HG02981 (cell line): ENCODE results near the gene KCNK4.

ENCODE experiments used
- ATAC-seq: cut with Tn5 transposase; IDR thresholded peaks from one replicate; pipeline ENCODE4 v1.9.1; 2021; ENCODE audit warnings: mild to moderate bottlenecking, moderate library complexity; ENCODE audit not compliant: unreplicated experiment

The KCNK4 gene

GRCh38 chr11:64268025-64268892 is 22.8 kb upstream of the KCNK4 start:
- ATAC-seq = no peak

GRCh38 chr11:64268893-64269539 is 22.1 kb upstream of the KCNK4 start:
- peak; percentile 14 for ATAC-seq

GRCh38 chr11:64269540-64270220 is 21.4 kb upstream of the KCNK4 start:
- peak; percentile 69 for ATAC-seq

DNA sequence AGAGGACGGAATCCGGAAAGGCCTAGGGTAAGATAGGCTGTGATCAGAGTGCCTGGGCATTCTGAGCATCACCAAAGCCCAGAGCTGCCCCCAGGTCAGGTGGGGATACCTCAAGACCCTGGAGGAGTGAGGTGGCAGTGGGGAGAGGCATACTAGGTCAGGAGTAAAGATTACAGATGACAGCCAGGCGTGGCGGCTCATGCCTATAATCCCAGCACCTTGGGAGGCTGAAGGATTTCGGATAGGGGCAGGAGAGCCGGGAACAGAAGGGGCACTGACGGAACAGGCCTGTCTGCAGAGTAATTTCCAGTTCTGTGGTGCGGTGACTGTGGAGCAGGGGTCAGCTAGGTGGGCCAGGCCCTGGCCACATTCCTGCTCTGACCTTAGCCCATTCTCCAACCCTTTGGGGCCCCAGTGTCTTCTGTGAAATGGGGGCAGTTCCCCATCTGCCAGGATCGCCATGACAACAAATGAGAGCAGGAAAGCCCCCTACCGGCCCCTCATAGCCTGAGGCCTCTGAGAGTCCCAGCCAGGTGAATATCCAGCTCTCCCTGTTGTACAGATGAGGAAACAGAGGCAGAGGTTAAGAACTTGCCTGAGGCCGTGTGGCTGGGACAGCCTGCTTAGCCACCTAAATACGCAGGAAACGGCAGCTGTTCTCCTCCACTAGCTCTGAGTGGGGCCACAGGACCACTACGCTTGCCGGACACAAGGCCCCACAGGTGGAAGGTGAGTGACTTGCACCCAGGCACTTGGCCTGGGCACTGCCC is 15.9 kb upstream of the KCNK4 start:
- no peak for ATAC-seq

DNA sequence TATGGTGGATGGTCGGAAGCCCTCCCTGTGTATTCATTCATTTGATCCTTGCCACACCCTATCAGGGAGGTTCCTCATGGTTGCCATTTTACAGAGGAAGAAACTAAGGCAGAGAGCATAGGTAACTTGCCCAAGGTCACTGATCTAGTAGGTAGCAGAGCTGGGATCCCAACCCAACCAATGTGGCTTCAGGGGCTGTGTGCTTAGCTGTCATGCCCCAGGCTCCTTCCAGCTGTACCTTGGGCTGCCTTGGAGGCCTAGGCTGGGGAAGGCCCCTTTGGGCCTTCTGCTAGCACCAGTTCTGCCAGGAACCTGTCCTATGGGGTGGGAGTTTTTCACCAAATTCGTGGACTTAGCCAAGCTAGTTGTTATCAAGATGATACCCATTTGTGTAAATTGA is 15.3 kb upstream of the KCNK4 start:
- ATAC-seq = no peak

GRCh38 chr11:64276653-64277431 is 14.3 kb upstream of the KCNK4 start:
- ATAC-seq = no peak

GRCh38 chr11:64278576-64279190 is 12.4 kb upstream of the KCNK4 start:
- ATAC-seq = no peak

DNA sequence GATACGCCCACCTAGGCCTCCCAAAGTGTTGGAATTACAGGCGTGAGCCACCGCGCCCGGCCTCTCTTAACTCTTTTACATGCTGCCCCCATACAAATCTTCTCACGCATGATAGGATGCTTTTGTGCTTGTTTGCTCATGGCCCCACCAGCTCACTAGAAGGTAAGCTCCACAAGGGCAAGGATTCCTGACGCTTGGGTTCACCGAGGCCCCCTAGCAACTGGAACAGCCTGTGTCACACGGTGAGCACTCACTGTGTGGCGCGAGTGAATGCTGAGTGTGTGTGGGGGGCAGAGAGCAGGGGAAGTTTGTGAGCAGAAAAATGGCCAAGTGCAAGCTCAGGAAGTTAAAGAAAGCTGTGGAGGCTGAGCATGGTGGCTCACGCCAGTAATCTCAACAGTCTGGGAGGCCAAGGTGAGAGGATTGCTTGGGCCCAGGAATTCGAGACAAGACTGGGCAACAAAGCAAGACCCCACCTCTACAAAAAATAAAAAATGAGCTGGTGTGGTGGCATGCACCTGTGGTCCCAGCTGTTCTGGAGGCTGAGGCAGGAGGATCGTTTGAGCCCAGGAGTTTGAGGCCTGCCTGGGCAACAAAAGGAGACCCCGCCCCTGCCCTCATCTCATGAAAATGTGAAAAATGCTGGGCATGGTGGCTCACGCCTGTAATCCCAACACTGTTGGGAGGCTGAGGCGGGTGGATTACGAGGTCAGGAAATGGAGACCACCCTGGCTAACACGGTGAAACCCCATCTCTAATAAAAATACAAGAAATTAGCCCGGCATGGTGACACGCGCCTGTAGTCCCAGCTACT is 8.9 kb upstream of the KCNK4 start:
- no peak for ATAC-seq

- ATAC-seq = no peak
Observed at GRCh38 chr11:64283092-64283491, 8.0 kb upstream of the KCNK4 start.

DNA sequence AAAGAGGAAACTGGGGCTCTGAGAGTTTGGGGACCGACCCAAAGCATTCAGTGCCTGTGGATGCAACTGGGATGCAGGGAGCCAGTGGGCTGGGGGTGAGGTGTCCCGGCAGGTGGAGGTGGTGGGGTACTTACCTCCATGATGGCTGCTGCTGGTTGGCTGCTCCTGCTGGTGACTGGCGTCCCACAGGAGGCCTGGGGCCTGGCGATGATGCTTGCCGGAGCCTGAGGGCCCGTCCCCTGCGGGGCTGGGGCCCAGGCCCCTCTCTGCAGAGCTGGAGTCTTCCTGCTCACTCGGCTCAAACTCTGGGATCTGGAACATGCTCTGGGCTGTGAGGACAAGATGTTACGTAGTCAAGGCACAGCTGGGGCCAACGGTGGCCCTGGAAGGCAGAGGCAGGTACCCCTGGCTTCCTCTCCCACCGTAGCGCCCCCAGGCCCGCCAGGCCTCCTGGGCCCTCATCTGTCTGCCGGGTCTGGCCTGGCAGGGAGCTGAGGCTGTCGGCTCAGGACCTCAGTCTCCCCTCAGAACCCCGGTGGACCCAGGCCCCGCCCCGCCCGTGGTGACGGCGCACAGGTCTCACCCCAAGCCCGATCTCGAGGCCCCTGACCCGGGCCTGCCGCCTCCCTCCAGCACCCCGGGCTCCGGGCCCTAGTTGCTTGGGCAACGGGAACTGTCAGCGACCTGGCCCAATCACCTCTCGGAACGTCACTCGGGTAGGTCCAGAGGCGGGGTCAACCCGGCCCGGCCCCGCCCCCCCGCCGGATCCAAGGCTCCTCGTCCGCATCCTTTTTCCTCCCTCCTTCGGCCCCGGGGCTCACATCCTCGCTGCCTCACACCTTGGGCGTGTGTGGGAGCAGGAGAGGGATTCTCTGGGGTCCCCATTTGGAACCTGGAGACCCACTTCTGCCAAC is 6.8 kb upstream of the KCNK4 start, which contains the start of gene BAD:
Gene BAD (minus strand): TSS at position 618 of the 914 bp plus-strand sequence. CDS start 297 bp downstream, at position 321.
- peak; percentile 62 for ATAC-seq

DNA sequence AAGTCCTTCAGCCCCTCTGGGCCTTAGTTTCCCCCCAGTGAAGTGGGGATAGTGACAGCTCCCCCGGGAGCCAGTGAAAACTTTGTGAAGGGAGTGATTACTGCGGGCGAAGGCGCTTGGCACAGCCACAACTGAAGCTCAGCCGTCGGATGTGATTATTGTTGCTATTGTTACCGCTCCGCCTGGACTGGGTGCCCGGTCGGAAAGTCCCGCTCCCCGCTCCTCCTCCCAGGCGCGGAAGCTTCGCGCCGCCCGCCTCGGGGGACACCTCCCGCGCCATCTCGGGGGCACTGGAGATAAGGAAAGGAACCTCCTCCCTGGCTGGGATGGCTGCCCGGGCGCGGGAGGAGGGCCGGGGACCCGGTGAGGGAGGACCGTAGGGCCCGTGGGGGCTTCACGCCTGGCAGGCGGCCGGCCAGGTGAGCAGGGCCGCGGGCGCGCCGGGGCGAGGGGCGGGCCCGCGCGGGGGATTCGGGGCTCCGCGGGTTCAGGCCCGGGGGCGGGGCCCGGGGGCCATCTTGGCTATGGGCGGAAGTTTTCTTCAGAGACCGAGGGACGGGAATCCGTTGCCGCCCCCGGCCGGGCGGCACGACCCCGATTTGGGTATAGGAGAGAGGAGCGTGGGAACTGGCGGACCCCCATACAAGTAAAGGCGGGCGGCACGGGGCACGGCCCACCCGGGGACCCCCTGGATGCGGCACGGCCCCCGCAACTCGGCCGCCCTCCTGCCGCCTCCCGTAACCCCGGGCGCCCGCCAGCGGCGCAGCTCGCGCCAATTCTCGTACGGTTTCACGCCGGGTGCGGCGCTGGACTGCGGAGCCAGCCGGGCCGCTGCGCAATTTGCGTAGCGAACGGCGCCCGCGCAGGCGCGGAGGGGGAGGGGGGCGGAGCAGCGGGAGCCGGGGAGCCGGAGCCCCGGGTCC is 5.9 kb upstream of the KCNK4 start, which contains the start of gene GPR137:
Gene GPR137 (plus strand): TSS at position 887 of the 923 bp plus-strand sequence. CDS start 677 bp downstream, outside the sequence.
- peak; percentile 51 for ATAC-seq

GRCh38 chr11:64285885-64286800 is 5.0 kb upstream of the KCNK4 start:
- peak; percentile 0 for ATAC-seq

GRCh38 chr11:64286801-64287159 is 4.3 kb upstream of the KCNK4 start:
- no peak for ATAC-seq

- no peak for ATAC-seq
Observed at GRCh38 chr11:64287676-64288352, 3.3 kb upstream of the KCNK4 start.

DNA sequence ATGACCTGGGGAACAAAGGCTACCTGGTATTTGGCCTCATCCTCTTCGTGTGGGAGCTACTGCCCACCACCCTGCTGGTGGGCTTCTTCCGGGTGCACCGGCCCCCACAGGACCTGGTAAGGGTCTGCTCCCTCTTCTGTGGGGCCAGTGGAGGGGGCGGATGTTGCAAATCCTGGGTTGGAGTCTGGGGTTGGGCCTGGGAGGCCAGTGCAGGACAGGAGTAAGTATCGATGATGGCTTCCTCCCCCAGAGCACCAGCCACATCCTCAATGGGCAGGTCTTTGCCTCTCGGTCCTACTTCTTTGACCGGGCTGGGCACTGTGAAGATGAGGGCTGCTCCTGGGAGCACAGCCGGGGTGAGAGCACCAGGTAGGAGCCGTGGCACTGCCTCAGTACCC is 2.8 kb upstream of the KCNK4 start:
- no peak for ATAC-seq
